ENCODE results near the gene HSPH1.
"Not testable (repeated sequence)": the region's sequence is repeated elsewhere in the genome, so short reads cannot be mapped to it uniquely, and the experiment has no call there.

Gene HSPH1

DNA sequence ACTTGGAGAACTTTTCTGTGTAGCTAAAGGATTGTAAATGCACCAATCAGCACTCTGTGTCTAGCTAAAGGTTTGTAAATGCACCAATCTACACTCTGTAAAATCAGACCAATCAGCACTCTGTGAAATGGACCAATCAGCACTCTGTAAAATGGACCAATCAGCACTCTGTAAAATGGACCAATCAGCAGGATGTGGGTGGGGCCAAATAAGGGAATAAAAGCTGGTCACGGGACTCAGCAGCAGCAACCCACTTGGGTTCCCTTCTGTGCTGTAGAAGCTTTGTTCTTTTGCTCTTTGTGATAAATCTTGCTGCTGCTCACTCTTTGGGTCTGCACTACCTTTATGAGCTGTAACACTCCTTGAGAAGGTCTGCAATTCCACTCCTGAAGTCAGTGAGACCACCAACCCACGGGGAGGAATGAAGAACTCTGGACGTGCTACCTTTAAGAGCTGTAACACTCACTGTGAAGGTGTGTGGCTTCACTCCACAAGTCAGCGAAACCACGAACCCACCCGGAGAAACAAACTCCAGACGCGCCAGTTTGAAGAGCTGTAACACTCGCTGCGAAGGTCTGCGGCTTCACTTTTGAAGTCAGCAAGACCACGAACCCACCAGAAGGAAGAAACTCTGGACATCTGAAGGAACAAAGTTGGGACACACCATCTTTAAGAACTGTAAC is 16.2 kb upstream of the HSPH1 start:
- not testable (repeated sequence) for H3K4me3 ChIP-seq (ENCODE audit: low read depth, low read length)

DNA sequence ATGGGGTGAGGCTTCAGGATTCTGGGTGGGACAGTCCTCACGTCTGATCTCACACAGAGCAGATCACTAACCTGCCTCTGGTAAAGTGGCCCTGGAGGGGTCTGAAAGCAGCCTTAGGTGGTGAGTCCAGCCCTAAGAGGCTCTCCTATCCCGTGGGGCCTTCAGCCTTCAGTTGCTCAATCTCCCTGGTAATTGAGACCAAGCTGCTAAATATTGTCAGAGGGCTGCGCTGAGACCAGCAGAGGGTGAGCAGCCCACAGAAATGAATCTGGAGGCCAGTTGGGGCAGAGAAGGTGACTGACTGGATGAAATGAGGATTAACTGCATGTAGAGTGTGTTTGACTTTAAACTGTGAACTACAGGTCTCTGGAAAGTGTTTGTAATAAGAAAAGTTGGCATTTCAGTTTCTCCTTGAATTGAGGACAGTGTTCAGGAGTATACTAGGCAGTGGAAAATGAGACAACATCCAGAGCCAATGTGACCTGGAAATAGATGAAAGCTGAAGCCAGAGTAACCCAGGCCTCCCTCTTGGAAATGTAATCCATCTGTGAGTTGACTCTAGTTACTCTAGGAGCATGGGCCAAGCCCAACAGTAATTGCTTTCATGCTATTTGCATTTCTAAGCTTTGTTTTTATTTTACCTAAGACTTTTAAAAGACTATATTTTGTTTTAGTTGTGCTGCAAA is 14.3 kb upstream of the HSPH1 start:
- no peak overlapping the region for H3K4me3 ChIP-seq (ENCODE audit: low read depth, low read length)

DNA sequence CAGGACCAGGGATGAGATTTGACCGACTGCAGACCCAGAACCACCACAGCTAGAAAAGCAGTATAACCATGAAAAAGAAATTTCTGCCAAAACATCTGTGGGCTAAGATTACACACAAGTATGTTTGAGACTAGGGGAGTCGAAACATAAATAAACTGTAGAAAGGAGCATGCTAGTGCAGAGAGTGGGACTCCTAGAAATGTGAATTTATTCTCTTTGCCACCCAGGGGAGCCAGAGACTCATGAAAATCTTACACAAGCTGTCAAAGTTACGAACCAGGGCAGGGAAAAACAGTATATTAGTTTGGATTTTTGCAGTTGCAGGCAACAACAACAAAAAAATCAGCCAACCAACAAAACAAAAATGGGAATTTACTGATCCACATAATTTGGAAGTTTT is 12.3 kb upstream of the HSPH1 start:
- no peak overlapping the region for H3K4me3 ChIP-seq (ENCODE audit: low read depth, low read length)

DNA sequence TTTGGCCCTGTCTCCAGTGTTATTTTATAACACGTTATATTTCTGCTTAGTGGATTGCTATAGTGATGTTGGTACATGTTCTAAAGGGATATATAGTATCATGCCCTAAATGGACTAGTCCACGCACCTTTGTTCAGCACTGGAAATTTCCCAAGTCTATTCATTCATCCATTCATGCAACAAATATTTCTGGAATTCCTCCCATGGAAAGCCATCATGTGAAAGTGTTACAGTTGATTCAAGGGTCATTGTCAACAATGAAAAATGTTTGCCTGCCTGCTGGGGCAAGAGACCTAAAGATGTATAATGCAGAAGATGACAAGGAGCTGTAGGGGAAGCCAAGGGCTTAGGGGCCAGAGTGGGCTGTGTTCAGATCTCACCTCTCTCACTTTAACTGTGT is 10.8 kb upstream of the HSPH1 start:
- no peak overlapping the region for H3K4me3 ChIP-seq (ENCODE audit: low read depth, low read length)

DNA sequence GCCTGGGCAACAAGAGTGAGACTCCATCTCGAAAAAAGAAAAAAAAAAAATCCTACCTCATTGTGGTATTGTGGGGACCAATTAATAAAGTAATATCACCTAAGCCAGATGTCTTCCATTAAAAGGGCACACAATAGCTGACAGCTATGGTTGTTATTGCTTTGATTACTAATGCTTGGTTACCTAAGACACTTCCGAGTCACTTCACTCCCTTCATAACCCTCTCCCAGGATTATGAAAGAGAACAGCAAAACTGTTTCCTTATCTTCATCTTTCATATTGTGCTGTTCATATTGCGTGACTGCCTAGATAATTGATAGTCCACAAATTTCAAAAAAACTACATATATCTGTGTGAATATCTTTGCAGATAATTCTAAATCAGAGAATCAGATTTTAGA is 10.3 kb upstream of the HSPH1 start:
- H3K4me3 ChIP-seq (ENCODE audit: low read depth, low read length) = no peak overlapping the region

DNA sequence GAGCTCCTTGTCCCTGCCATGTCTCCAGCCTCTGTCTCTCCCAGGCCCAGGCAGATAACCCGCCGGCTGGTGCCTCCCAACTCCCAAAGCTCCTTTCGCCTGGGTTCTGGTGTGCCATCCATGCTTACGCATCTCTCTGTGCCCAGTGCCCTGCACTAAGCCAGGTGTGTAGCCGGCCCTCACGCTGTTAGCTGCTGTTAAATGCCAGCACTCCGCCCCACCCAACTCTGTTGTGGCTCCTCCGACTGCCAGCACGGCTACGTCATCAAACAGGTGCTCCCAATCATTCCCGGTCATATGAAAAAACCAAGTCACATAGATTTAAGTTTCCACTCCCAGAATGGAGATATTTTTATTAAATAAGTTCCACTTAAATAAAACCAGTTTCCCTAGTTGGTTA is 7.0 kb upstream of the HSPH1 start:
- no peak overlapping the region for H3K4me3 ChIP-seq (ENCODE audit: low read depth, low read length)

DNA sequence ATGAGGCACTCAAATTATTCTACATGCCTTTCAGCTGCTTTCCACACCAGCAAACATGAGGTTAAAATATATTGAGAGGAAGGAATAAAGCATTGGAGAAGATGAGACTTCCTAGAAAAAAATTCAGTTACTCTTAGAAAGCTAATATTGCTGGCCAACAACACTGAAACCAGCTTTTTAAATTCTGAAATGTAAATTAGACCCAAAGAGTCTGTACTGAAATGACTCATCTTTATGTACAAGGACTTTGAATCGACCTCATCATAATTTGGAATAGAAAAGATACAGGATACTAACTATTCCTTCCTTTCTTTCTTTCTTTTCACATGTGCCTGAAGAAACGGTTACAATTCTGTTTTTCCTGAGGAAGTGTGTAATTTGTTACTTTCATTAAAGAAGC is 6.5 kb upstream of the HSPH1 start:
- no peak overlapping the region for H3K4me3 ChIP-seq (ENCODE audit: low read depth, low read length)

DNA sequence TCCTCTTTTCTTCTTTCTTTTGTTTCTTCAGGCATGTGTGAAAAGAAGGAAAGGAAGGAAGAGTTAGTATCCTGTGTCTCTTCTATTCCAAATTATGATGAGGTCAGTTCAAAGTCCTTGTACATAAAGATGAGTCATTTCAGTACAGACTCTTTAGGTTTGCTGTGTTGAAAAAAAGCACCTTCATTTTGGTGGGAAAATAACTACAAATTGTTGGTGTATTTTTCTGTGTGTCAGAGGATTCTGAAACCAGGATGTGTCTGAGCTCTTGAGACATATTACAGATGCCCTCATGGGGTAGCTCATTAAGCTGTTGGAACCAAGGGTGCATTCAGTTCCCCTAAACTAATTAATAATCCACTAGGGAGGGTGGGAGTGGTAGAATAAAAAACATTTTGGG is 5.8 kb upstream of the HSPH1 start:
- H3K4me3 ChIP-seq (ENCODE audit: low read depth, low read length) = no peak overlapping the region

DNA sequence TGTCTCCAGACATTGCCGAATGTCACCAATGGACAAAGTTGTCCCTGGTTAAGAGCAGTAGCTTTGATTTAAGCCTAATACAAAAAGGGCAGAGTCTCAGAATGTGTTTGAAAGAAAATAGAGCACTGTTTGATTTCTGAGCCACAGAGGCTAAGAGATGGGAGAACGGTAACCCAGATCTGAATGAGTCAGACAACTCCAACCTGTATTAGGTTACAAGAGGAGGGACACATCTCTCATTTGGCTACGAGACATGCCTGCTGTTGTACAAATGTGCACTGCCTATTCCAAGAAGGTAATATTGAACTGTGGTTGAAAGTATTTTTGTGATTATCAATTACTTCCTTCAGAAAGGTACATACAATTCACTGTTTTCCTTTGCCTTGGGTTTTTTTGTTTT is 4.9 kb upstream of the HSPH1 start:
- no peak overlapping the region for H3K4me3 ChIP-seq (ENCODE audit: low read depth, low read length)

DNA sequence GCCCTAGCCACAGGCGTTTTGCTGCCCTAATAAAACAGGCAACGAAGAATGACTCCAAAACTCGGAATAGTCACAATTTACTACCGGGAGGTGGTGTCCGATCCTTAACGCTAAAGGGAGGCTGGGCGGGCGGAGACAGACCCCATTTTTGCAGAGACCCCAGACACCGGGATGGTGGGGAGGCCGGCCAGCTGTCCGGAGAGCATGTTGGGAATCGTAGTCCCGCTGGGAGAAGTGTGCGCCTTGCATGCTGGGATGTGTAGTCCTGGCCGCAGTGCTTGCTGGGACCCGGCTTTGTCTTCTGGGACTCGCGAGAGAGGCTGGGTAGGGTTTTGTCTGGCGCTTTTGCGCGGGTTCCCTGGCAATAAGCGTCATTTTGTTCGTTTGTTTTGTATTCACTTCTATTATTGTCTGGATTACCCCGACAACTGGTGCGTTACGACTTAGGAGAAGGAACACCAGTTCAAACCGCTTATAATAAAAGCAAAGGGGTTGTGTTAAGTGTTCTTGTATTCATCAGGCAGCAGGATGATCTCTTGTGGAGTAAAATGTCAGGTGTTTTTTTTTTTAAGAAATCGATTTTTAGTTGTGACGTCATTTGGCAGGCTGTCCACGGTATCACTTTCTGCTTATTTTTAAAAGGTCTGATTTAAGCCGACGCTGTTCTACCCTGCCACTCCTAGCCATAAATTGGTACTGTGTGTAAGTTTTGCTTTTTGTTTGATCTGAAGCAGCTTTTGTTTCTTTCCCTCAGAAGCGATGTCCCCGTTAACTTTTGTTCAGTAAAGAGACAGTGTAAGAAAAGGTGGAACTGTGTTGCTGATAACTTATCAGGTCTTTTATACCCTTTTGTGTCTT is 676 bp upstream of the HSPH1 start:
- peak overlapping the region; percentile 91 for H3K4me3 ChIP-seq (ENCODE audit: low read depth, low read length)

DNA sequence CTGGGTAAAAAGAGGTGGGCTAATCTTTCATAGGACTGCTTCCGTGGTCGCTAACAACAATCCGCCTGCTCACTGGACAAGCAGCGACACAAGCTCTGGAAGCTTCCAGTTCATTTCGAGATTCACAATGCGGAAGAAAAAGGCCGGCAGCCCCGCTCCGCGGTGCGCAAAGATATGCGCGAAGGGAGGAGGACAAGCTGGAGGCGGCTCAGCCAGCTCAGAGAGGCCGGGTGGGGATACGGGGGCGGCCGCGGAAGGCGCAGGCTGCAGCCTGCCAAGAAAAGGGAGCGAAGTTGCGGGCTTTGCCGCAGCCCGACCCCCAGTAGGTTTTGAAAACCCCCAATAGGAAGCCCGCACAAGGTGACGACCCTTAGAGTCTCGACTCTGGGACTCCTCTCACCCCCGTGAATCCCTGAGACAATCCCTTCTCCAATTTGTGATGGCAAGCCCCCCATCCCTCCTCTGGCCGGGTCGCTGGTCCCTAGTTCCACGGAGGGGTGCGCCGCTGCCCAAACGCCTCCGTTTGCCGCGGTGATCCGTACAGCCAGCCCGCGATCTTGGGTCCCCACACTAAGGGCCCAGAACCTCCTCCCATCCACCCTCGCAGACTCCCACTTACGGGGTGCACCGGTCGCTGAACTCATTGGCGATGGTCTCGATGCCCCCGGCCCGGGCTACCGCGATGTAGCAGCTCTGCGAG is 697 bp downstream of the HSPH1 start:
- H3K4me3 ChIP-seq (ENCODE audit: low read depth, low read length) = peak overlapping the region; percentile 91

DNA sequence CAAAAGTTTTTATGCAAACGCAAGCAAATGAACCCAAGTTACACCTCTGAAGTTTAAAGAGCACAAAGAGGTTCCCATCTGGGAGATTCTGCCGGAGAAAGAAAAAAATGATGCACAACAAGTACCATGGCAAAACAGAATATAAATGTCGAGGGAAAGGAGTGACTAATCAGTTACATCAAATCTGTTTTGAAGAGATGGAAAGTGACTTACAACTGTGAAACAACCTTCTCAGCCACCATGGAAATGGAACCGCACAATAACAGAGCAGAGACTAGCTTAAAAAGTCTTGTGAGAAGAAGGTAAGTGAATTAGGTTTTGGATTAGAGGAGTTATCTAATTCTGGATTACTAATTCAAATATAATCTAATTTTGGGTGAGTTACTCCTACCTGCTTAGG is 2.4 kb downstream of the HSPH1 start:
- H3K4me3 ChIP-seq (ENCODE audit: low read depth, low read length) = no peak overlapping the region

DNA sequence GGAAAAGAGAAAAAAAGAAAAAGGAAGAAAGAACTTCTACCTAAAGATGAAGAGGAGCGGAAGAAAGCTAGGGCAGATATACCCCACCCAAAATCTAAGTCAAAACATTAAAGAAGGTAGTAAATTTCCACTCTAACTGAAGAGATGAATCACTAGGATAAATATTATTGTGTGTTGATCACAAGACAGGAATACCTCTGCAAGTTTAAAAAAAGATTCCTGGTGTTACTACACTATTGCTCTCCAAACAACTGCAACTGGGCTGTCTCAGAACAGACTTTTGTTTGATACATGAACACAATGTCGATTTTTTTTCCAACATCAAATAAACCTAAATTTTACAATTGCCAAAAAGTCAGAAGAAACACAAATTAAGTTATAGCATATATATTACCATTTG is 6.8 kb downstream of the HSPH1 start:
- H3K4me3 ChIP-seq (ENCODE audit: low read depth, low read length) = no peak overlapping the region

DNA sequence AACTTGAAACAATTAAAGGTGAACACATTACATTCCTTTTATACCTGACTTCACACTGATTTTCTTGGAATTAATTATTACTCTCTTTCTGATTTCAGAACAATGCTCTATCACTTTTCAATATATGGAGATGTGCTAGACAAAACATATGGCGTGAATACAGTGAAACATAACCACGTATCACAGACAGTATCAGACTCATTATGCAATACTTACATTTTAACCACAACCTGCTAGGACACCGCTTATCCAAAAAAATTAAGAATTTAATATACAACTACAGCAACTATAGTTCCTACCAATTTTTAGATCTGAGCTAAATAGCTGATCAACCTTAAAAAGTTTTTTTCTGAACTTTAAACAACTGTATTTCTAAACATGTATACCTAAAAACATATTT is 9.9 kb downstream of the HSPH1 start:
- no peak overlapping the region for H3K4me3 ChIP-seq (ENCODE audit: low read depth, low read length)

DNA sequence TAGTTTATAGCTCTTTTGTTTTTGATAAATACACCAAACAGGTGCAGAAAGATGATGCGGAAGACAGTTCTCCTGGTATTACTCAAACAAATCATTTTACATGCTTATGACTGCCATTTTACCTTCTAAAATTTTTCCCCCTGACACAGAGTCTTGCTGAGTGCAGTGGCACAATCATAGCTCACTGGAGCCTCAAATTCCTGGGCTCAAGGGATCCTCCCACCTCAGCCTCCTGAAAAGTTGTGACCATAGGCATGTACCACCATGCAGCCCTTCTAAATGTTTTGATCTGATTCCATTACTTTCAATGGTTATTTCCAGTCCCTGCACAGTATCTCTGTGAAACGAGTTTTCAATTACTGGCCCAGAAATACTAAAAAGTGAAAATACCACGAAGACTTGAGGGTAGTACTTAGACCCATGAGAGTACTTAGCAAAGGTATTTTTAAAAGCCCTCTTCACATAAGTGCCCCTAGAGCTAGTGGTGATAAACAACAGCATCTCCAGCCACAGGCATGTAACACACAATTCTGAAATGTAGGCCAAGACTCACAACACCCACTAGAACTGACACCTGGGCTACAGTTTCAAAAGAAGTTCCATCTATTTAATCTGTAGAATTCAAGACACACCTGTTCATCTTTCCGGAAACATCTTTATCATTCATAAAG is 11.3 kb downstream of the HSPH1 start:
- H3K4me3 ChIP-seq (ENCODE audit: low read depth, low read length) = no peak overlapping the region

DNA sequence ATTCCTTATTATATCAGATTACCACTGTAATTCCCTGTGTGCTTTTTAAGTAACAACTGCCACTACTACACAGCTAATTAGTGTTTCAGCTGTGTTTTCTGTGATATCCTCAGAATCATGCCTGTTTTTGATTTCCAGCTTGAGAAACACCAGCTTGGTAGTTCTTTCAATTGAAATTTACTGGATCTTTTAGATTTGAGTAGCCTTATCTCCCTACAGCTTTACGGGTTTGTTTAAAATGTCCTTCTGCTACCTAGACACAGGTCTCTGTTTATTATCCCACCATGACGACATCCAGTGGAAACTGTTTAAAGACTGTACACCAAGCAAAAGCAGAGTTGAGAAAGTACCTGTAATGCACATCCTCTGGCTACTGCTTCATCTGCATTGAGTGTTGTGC is 12.1 kb downstream of the HSPH1 start:
- no peak overlapping the region for H3K4me3 ChIP-seq (ENCODE audit: low read depth, low read length)

DNA sequence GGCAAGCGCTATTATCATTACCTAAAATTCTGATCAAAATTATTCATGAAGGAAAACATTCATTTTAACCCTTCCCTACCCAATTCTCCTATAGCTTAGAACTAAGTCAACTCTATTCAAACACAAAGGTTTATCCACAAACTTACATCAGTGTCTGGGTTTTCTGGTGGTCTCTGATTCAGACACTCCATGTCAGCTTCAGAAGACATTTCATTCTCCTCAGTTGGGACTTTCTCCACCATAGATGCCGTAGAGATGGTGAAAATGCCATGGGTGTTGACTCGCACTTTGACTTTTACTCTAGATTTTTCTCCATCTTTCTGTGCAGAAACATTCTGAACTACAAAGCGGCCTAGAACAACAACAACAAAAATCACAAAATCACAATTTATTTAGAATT is 16.3 kb downstream of the HSPH1 start:
- H3K4me3 ChIP-seq (ENCODE audit: low read depth, low read length) = no peak overlapping the region

DNA sequence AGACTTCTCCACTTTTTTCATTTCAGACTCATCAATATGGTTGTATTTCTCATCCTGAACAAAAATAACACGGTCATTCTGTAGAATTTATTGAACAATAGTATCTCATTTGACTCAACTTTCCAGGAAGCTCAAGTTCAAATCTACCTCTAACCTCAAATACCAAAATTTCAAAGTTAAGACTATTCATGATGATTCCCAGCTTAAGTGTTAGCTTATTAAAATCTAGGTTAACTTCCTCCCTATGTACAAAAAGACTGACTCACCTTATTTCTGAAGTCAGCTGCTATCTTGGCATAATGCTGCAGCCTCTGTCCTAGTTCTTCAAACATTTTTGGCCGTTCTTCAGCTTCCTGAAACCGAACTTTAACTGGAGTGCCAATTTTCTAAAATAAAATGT is 23.2 kb downstream of the HSPH1 start:
- H3K4me3 ChIP-seq (ENCODE audit: low read depth, low read length) = no peak overlapping the region

DNA sequence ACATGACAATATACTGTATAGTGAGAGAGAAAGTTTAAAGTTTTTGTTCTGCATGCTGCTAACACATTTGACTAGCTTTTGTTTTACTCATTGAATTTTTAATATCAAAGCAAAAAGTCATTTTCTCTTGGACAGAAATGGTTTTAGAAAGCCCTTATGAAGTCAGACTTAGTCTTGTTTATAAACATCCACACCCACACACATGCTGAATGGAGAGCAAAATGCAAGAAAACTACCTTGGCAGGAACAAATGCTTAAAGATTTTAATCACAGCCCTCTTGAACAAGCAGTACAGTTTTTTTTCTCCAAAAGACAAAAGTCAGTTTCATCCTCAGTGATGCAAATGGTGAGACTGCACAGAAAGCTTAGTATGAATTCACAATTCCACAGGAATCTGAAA is 25.0 kb downstream of the HSPH1 start:
- H3K4me3 ChIP-seq (ENCODE audit: low read depth, low read length) = no peak overlapping the region

DNA sequence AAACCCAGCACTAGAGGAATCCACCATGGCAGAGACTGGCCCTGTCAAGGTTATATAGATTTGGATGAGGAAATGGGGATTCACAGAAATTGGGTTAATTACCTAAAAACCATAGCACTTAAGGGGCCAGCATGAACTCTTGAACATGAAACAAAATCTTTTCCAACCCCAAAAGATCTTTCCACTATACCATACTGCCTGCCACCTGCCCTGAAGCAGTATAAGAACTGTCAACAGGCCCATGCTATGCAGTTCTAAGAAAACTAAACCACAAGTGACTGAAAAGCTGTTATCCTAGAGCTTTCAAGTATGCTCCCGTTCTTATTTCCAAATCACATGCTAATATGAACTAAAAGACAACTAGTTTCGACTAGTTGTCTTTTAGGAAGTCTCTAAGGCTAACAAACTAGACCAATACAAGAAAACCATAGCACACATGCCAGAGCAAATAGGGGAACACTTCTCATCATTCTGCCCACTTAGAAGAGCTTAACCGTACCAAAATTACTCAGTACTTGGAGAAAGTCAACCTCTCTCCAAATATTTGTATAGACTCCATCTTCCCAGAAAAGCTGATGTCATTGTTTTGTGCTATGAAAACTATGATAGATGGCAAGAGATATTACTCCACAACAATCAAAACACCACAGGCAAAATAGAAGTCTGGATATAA is 27.5 kb downstream of the HSPH1 start:
- H3K4me3 ChIP-seq (ENCODE audit: low read depth, low read length) = no peak overlapping the region
